Vagina (tissue), 2 donors: ENCODE data around the gene FUT7.

Experiments used
- POLR2A ChIP-seq, 2 donors: fragments of 450-650 bp; IDR thresholded peaks; one replicate each; pipeline ENCODE4 v1.6.1; 2017; ENCODE audit warnings: antibody characterized with exemption in 2 of 2, mild to moderate bottlenecking in 2 of 2, moderate library complexity in 2 of 2
- POLR2AphosphoS5 ChIP-seq, 2 donors: sonication (generic); formaldehyde crosslinking; IDR thresholded peaks; one replicate each; pipeline ENCODE4 v1.9.0; 2017; ENCODE audit warnings: antibody characterized with exemption in 2 of 2, mild to moderate bottlenecking in 2 of 2, low read depth in 1 of 2; ENCODE audit not compliant: insufficient read depth in 1 of 2
- TF ChIP-seq, protein P1 (sequence below), 3 experiments: fragments of 450-650 bp in 2 of 3; fragments of 200-600 bp in 1 of 3; sonication (generic) in 1 of 3; IDR thresholded peaks; one replicate each; pipeline ENCODE4 v1.5.1; 2017 to 2019; ENCODE audit warnings: antibody characterized with exemption in 3 of 3, mild to moderate bottlenecking in 2 of 3, moderate library complexity in 2 of 3

DNA sequence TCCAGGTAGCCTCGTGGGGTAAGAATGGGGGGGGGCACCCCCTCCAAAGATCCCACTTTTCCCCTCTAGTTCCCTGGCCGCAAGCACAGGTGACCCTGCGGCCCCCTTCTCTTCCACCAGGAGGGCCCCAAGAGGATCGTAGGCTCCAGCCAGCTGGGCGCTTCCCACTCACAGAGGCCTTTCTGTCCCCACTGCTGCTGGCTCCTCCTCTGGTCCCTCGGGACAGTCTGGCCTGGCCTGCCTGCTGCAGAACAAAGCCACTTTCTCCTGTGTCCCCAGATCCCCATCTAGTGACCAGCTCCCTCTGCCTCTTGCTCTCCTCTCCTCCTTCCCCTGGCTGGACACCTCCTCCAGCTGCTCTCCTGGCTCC is 39.0 kb upstream of the FUT7 start:
- TF ChIP-seq, protein P1, sequence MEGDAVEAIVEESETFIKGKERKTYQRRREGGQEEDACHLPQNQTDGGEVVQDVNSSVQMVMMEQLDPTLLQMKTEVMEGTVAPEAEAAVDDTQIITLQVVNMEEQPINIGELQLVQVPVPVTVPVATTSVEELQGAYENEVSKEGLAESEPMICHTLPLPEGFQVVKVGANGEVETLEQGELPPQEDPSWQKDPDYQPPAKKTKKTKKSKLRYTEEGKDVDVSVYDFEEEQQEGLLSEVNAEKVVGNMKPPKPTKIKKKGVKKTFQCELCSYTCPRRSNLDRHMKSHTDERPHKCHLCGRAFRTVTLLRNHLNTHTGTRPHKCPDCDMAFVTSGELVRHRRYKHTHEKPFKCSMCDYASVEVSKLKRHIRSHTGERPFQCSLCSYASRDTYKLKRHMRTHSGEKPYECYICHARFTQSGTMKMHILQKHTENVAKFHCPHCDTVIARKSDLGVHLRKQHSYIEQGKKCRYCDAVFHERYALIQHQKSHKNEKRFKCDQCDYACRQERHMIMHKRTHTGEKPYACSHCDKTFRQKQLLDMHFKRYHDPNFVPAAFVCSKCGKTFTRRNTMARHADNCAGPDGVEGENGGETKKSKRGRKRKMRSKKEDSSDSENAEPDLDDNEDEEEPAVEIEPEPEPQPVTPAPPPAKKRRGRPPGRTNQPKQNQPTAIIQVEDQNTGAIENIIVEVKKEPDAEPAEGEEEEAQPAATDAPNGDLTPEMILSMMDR (IDR thresholded peaks at IDR 0.05) = no peak
- no peak for TF ChIP-seq POLR2A (IDR thresholded peaks at IDR 0.05)
- peak in 1 of 2 donors; percentile 27 for TF ChIP-seq POLR2AphosphoS5 (IDR thresholded peaks at IDR 0.05; ENCODE audit: insufficient read depth in 1 of 2, low read depth in 1 of 2)
